Spleen (tissue), 7 donors: Measurements from ENCODE around the gene IMPA2.

Experiments used
- POLR2A ChIP-seq, 3 donors: fragments of 450-650 bp; IDR thresholded peaks; one replicate each; pipeline ENCODE4 v1.5.1; 2017; ENCODE audit warnings: antibody characterized with exemption in 3 of 3, mild to moderate bottlenecking in 1 of 3
- POLR2AphosphoS5 ChIP-seq, 3 donors: sonication (generic); formaldehyde crosslinking; IDR thresholded peaks; one replicate each; pipeline ENCODE4 v1.5.1; 2017; ENCODE audit warnings: antibody characterized with exemption in 3 of 3
- TF ChIP-seq, protein P1 (sequence below), 11 experiments: fragments of 200-600 bp in 7 of 11; fragments of 450-650 bp in 4 of 11; sonication (generic) in 4 of 11; IDR thresholded peaks in 8 of 11; conservative IDR thresholded peaks in 3 of 11; 1 replicate in 7 of 11; 2 replicates in 4 of 11; pipeline versions ENCODE4 v1.4.0 to v1.8.0; 2016 to 2021; ENCODE audit warnings: antibody characterized with exemption in 11 of 11, inconsistent platforms in 4 of 11, mild to moderate bottlenecking in 1 of 11
- donor health status: DM: no; HTN: no; CAD: no; lungs with moderate emphysema.
- donor health status: DM: no; HTN: no; CAD: no.
- donor health status: DM: no; HTN: no; CAD: no.

DNA sequence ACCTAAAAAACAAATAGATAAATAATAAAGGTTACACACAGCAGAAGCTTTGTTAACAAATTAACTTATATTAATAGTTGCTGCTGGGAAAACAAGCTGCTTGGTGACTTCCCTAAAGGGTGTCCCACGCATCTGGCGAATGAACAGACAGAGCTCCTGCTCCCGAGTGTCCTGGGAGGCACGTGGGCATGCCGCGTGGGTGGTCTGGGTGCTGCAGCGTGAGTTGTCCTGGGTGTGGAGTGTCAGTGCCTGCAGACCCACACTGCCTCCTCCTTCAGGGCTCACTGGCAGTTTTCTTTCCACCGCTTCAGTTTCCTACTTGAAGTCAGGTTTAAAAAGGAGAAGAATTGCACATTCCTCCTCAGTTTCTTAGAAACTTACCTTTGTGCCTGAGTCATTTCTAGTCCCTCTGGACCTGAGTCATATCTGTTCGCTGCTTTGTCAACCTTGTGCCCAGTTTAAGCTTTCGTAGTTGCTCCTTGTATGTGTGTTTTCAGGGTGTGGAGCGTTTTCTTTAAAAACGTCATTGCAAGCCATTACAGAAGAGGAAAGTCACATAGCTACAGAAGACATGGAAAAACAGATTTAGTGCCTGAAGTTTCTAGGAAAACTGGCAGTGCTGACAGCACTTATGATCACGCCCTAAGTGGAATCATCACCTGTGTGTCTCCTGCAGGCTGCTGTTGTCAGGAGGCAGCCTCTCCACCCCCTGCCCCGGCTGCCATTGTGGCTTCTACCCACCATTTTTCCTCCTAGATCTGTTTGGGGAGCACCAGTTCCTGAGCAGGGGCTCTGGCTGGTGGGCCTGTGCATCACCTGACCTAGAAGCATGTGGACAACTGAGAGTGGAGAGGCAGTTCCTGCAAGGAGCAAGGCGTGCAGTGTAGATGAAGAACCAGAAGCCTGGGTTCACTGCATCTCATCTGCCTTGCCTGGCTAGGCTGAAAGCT, 24.5 kb downstream of the IMPA2 start:
- no peak for TF ChIP-seq POLR2A (IDR thresholded peaks at IDR 0.05)
- TF ChIP-seq, protein P1, sequence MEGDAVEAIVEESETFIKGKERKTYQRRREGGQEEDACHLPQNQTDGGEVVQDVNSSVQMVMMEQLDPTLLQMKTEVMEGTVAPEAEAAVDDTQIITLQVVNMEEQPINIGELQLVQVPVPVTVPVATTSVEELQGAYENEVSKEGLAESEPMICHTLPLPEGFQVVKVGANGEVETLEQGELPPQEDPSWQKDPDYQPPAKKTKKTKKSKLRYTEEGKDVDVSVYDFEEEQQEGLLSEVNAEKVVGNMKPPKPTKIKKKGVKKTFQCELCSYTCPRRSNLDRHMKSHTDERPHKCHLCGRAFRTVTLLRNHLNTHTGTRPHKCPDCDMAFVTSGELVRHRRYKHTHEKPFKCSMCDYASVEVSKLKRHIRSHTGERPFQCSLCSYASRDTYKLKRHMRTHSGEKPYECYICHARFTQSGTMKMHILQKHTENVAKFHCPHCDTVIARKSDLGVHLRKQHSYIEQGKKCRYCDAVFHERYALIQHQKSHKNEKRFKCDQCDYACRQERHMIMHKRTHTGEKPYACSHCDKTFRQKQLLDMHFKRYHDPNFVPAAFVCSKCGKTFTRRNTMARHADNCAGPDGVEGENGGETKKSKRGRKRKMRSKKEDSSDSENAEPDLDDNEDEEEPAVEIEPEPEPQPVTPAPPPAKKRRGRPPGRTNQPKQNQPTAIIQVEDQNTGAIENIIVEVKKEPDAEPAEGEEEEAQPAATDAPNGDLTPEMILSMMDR (IDR thresholded peaks at IDR 0.05 in 8 of 11, conservative IDR thresholded peaks at IDR 0.05 in 3 of 11): no peak
- TF ChIP-seq POLR2AphosphoS5 (IDR thresholded peaks at IDR 0.05): no peak
